Activated CD8-positive, alpha-beta memory T cell treated with anti-CD3 and anti-CD28 coated beads for 1 hour (primary cell): ENCODE measurements around the gene RNU1-3.
"Not testable (repeated sequence)": the region's sequence is repeated elsewhere in the genome, so short reads cannot be mapped to it uniquely, and the experiment has no call there.

Source experiments
- DNase-seq, 2 donors: peaks; one replicate each; pipeline ENCODE4 v3.0.0-alpha.2; 2020; ENCODE audit warnings: low read depth in 1 of 2; ENCODE audit errors: extremely low read depth in 1 of 2

RNU1-3 gene

DNA sequence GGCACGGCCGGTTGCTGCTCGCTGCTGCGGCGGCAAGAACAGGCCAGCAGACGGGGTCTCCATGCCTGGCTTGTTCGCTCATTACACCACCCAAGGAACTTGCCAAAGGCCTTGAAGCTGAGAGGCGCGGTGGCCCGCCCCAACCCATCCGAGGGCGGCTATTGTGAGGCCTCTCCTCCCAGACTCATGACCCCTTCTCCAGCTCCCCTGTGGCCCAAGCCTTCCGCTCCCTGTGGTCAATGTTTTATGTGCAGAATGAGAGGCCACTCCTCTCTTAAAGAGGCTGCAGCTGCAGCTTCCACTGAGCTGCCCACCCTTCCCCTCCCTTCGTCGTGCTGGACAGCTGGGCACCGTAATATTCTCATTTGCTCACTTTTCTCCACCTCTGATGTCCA, 27.6 kb upstream of the RNU1-3 start:
- not testable (repeated sequence) for DNase-seq

DNA sequence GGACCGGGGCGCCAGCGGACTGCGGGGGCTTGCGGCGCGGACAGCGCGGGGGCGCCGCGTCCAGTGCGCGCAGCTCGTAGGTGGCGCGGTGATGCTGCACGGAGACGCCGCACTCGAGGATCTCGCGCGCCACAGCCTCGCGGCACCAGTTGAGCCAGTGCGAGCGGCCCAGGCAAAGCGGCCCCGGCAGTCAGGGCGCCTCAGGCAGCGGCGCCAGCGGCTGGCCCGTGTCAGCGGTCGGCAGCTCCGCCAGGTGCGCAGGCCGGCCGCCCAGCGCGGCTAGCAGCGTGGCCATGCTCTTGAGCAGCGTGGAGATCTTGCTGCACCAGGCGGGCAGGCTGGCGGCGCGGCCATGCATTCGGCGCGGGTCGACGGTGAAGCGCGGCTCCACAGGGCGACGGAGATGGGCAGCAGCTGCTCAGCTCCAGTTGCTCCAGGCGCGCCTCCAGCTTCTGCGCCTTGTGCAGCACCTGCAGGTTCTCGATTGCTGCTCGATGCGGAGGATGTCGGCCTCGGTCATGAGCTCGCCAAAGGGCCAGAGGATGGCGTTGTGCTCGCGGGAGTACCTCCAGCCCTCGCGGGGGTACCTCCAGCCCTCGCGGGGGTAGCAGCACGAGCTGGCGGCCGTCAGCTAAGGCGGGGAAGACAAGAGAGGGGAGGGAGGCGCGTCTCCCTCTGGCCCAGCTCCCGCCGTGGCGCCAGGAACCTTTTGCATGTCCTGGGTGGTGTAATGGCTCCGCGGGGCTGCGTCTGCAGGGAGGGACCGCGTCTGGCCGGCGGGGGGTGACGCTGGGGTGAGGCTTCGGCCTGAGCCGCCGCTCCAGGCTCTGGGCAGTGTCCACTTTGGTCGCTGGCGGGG, 26.9 kb upstream of the RNU1-3 start:
- DNase-seq: not testable (repeated sequence)

DNA sequence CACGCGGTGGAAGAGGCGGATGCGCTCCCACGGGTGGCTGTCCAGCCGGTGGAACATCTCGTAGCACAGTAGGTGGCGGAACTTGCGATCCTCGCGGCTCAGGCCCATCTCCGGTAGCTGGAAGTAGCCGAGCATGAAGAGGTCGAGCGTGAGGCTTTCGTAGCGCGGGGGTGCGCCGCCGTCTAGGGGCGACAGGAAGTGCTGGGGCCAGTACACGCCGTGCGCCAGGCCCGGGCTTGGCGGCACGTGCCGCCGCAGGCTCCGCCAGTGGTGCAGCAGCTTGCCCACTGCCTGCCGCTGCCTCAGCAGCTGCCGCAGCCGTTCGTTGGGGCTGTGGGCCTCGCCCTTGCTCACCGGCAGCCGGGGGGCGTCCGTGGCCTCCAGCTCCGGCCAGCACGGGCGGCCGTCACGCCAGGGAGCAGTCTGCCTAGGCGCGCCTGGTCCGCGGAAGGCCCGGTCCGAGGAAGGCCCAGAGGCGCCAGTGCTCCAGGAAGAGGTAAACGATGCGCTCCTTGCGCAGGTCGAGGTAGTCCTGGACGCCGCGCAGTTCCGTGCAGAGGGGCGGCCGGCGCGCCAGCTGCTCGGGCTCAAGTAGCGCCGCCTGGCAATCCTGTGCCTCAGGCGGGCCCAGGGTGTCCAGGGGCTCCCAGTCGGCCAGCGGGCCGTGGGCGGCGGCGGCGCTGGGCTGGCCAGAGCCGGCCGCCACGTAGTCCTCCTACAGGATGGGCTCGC, 26.1 kb upstream of the RNU1-3 start:
- not testable (repeated sequence) for DNase-seq

DNA sequence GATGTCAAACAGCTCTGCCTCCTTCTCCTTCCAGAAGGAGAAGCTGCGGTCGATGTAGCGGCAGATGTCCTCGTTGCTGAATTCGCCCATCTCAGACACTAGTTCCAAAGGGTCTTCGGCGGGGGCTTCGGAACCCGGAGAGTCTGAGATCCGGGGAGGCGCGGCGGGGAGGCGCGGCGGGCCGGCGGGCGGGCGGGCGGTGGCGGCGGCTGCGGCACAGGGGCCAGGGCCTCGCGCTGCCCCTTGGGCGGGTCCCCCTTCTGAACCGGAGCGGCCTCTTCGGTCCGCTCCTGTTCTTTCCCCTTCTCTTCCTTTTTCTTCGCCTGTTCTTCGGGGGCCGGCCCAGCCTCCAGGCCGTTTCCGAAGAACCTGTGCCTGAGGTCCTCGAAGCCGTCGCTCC, 25.5 kb upstream of the RNU1-3 start:
- DNase-seq: not testable (repeated sequence)

DNA sequence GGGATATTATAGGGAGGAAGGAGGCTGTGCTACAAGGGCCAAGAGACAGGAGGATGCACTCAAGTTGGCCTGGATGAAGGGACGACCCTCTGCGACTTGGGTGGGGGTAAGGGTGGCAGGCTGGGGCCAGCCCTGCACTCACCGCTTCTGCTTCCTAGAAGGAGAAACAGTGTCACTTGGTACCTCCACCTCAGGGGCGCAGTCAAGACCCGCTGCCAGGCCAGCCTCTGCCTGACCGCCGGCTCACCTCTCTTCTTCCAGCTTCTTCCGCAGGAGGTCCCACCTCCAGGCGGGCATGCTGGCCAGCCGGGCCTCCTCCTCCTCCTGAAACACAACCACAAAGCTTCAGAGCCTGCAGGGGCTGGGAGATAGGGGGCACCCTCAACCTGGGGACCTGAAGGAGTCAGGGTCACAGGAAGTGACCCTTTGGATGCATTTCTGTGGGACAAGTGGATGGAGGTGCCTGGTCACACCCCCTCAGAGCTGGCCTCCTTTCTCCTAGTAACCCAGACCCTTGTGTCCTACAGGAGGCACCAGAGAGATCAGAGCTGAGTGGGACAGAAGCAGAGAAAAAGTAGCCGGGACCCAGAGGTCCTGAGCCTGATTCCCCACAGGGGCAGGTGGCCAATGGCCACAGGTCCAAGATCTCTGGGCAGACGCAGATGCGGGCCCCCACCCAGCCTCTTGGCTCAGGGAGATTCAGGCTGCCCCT, 24.4 kb upstream of the RNU1-3 start:
- not testable (repeated sequence) for DNase-seq

DNA sequence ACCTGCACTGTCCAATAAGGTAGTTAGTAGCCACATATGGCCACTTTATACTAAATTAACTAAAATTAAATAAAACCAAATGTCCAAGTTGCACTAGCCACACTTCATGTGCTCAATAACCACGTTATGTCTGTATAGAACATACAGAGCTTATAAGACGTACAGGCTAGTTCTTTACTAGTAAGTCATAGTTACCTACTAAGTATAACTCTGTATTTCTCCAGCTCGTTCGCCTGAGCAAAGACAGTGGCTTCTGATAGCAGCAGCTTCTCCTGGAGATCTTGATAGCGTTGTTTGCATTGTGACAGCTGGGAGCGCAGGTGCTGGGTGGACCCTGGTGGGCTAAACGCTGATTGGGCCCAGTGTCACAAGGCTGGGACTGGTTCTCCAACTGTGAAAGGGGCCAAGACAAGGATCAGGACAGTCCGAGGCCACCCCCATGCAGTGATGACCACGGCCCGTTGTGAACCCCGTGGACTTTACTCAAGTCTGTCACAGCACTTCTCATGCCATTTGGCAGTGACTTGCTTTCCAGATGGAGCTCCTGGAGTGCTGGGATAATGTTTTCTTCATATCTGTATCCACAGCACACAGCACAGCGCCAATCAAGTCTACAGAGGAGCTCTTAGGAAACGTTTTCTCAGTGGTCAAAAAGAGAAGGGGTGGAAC, 20.5 kb upstream of the RNU1-3 start:
- not testable (repeated sequence) for DNase-seq

DNA sequence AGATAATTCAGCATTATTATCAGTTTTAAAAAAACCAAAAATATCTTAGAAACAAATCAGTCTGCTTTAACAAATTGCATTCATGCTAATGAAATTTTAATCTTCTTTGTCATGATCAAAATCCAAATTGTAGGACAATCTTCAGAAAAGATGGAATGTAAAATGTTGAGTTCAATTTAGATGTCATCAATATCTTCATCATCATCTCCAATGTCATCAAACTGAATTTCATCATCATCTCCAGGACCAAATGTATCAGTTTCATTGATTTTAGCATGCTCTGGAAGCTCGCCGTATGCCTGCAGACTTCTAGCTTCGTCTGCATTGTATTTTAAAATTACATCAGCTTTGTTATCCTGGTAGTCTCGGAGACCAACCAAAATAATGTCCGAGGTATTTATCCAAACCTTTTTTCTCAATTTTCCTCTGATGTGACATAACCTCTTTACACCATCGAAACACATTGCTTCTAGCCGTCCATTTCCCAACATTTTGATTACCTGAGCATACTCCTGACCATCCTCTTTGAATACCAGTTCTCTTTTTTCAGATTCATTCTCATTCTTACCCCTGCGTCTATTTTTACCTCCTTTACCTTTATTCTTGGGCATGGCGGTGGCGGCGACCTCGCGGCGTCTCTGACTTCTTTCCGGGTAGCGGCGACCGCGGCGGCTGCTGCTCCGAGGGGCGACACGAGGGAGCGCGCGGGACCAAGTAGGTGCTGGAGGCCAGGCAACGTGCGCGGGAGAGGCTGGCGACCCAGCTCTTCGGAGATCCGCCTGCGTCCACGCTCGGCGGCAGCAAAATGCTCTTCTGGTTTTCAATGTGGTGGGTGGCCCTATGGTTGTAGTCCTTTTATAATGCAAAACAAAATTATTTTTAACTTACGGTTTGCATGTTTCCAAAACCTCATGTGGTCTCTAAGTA, 19.0 kb upstream of the RNU1-3 start:
- DNase-seq: not testable (repeated sequence)

DNA sequence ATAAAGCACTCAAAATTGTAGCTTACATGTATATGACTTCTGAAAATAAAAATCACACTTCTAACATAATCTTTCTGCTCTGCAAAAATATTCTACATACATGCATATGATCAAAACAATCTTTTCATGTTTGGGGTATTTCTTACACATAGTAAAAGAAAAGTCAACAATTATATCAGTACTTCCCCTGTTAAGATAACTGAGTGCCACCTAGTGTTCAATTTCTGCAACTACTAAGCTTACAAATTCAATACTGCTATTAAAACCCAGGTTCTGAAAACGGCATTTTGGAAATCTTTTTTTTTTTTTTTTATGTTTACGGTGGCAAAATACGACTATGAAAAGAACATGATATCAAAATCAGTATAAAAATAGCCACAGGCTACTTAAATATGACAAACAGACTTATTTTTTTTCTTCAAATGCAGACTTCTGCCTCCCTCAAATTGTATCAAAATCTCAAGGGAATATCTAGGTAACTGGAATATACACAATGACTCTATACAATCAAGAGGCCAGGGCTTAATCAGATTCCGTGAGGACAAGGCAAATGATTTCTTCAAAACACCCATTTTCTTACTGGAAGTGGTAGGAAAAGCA, 18.1 kb upstream of the RNU1-3 start:
- DNase-seq: not testable (repeated sequence)

DNA sequence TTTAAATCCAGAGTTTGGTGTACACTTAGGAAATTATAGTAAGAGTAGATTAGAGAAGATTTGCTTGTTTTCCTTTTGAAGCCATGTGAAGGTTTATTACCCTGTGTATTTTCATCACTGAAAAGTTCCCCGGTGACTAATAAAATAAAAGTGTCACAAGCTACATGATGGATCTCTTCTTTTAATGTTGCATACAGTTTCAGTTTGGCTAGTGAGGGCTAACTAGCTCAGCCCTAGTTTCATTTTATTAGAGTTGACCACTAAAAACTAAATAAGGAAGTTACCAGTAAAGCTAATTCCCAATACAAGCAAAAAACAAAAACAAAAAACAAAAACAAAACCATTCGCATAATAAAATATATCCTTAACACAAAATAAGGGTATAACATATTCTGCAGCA, 17.4 kb upstream of the RNU1-3 start:
- DNase-seq: not testable (repeated sequence)

DNA sequence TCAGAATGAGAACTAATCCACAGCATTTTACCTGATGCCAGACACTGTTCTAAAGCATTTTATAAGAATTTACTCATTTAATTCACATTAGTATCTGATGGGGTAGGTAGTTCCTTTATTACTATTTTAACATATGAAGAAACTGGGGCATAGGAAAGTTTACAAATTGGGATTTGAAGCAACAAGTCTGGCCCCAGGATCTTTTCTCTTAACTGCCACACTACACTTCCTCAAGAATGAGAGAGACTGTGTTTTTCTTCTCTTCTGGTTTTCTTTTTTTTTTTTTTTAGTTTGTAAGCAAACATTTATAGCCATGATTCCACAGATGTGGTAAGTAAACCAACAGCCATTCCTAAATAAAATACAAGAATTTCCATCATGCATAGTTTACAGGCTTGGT, 16.1 kb upstream of the RNU1-3 start:
- DNase-seq: not testable (repeated sequence)

DNA sequence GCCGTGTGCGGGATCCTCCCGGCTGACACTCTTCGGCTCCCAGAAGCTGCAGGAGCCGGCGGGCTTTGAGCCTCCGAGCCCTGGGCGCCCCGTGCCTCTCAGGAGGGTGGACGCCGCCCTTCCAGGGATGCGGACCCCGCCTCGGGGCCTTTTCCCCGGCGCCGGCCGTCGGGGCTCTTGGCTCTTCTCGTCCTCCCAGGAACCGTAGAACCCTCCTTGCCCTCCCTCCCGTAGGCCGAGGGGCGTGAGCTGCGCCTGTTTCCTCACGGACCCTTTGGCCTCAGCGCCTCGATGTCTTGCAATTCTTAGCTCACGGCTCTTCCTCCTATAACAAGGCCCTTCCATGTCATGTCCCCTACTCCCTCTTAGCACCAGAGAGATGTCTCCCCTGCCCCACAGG, 13.6 kb upstream of the RNU1-3 start:
- DNase-seq: not testable (repeated sequence)

DNA sequence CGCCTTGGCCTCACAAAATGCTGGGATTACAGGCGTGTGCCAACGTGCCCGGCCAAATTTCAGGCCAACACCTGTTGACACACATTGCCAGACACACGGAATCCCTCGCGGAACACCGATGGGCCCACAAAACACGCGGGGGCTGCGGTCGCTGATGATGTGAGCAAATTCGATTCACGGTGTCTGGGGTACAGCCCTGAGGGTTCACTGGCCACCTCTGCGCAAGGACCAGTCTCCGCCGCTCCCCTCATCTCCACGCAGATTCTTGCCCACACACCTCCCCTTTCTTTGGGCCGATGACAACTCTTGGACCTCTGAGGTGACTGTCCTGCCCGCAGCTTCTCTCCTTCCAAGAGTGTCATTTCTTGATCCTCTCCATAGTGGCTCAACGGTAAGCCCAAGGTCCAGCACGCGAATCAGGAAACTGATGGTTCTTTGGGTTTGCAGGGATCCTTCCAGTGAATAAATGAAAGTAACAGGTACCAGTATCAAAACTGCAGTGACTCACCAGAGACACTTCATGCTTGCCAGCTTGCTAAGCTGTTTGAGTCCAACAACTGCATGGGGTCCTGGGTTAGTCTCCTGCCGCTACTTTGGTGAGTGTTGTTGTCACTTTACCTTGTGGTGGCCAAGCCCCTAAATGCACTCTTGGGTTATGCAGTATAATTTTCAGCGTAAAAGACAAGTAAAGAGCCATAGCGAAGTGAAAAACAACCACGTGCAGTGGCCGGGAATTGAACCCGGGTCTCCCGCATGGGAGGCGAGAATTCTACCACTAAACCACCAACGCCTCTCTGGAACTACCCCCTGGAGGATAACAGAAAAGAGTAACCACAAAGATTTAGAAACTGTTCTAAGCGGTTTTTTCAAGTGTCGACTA, 11.0 kb upstream of the RNU1-3 start:
- DNase-seq: no peak

DNA sequence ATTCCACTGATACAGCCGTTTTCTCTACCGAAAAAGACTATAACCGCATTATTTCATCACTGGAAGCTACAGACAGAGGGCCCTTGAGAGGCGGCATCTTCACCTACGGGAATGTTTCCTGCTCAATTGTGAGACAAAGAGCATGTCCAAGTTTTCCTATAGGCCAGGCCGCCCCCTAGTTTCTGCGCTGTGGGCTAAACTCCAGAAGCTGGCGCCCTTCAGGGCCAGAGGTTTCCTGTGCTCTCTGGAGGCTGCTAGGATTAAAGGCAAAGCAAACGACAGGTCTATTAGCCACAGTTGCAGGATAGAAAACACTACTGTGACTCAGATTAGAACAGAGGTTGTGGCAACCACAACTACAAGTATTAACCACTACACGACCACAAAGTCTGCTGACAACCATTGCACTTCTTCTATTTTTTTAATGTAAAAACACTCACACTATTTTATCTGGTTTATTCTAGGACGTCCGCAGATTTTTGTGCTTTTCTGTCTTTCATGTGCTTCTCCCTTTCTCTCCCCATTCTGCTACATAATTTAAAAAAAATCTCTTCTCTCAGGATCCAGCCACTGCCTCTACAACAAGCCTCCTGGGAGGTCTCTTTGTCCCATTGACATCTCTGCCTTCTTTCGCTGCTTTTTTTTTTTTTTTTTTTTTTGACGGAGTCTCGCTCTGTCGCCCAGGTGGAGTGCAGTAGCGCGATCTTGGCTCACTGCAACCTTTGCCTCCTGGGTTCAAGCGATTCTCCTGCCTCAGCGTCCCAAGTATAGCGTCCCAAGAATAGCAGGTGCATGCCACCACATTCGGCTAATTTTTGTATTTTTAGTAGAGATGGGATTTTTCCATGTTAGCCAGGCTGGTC, 10.1 kb upstream of the RNU1-3 start:
- not testable (repeated sequence) for DNase-seq

DNA sequence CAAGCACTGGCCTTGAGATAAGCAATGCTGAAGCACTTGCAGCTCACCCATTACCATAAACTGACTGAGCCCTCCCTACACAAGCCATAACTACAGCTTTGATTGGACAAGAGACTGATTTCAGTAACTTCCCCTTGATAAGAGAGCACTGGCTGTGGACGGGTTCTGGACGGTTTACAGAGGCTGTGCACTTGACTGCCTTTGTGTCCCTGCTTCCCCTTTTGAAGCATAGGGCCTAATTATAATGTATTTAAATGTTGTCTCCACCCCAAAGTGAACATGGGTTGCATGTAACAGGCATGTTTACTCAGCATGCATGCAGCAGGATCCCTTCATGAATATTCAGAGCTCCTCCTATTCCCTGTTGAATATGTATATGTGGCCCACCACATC, 8.4 kb upstream of the RNU1-3 start:
- not testable (repeated sequence) for DNase-seq

DNA sequence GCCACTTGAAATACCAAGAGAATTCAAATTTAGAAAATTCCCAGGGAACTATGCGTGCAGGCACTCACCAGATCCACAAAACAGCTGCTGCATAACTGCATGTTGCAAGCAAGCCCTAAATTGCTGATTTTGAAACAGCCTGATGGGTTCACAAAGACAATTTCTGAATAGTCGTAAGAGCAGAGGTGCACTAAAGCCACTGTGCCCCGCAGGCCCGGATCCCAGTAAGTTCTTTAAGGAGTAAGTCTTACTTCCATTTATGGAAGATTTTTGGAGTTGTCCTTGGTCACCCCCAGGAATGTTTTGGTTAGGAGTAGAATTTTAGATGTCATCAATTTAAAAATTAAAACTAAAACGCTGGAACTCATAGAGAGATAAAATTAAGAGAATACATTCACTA, 7.2 kb upstream of the RNU1-3 start:
- not testable (repeated sequence) for DNase-seq

DNA sequence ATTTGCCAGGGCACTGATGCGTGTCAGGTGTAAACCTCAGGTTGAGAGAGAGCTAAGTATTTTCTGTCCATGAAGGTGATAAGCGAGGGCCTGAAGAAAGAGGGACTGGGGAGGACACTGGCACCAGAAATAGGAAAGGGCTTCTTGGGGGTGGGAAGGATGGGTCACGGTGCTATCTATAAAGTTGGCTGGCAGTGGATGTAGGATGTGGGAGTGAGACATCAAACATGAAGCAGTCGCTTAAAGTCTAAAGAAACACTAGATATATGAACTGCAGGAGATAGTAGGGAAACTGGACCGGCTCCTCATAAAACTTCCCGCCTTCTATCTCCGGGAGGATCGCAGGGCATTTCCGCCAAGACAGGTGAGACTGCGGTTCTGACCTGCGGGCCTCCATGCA, 912 bp downstream of the RNU1-3 start:
- not testable (repeated sequence) for DNase-seq

DNA sequence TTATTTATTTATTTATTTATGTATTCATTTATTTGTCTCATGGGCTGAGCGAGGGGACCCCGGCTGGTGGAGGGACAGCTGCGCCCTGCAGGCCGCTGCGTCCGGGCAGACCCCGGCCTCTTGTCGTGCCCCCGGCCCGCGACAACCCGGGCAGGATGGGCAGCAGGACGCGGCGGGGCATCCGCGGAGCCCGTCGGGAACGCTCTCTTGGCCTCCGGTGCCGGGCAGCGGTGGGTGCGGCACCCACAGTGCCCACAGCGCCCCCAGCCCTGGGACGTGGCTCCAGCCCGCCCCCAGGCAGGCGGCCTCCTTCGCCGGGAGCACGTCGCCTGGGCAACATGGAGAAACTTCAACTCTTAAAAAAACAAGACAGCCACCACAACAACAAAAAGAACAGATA, 8.5 kb downstream of the RNU1-3 start:
- DNase-seq: not testable (repeated sequence)
